ENCODE results near the gene ATP2B2. TPM values are rescaled to one million over a fixed set of nuclear protein-coding genes. Genes with fewer than 3 reads are reported as not detected.

Gene ATP2B2
- total and polyA plus RNA-seq, 10 of the 15 experiments (the other 5 are each of a cell fraction or from before 2014, with no cell fraction given) = 0.04 TPM; not detected in 9

- no peak overlapping the region for H3K9ac ChIP-seq (ENCODE audit: control insufficient read depth, insufficient read depth, low read length)
- ATAC-seq (no peak), DNase-seq (ENCODE audit: low read depth, low spot score) (no peak), FAIRE-seq (no peak)
- H3K79me2 ChIP-seq (ENCODE audit: control insufficient read depth, insufficient read depth, low read length) = no peaks in the 10 kb centered on the region
- H2AFZ ChIP-seq (ENCODE audit: control insufficient read depth, low read depth, low read length) = no peak overlapping the region
- no TSS peak for BruUV-seq (replicated peaks)
- no peak overlapping the region for H3K27ac ChIP-seq (ENCODE audit: control insufficient read depth, insufficient read depth)
- ChIA-PET SMC1A (ENCODE audit: uncharacterized antibody, unreplicated experiment) (interaction anchor here (1.4 kb wide), 1 partner anchor 12 kb away, joined by 5 read pairs; no protein-coding TSS in a partner anchor), POLR2A (no interaction called here), CTCF (interaction anchor here (2.0 kb wide), 1 partner anchor 10 kb away, joined by 6 read pairs; no protein-coding TSS in a partner anchor), RAD21 (ENCODE audit: unreplicated experiment) (no interaction called here)
- H3K9me3 ChIP-seq (replicated peaks; ENCODE audit: control insufficient read depth, insufficient read depth, low read length) = no peaks in the 10 kb centered on the region
- intact Hi-C loops (cut with micrococcal nuclease; ENCODE audit: unreplicated experiment) (no loop called here), in situ Hi-C loops (cut with MboI) (no loop called here)
- no peaks in the 10 kb centered on the region for H4K20me1 ChIP-seq (ENCODE audit: control insufficient read depth, insufficient read depth)
- H3K4me1 ChIP-seq (ENCODE audit: control insufficient read depth, insufficient read depth, low read length) = peaks cover 5% of the 10 kb centered on the region; the same call in 1 of the 2 replicates
- H3K27me3 ChIP-seq (replicated peaks in 1 of 2; ENCODE audit: control insufficient read depth in 2 of 2, insufficient read depth in 2 of 2, low read length in 1 of 2) = peaks cover 1 to 8% of the 10 kb centered on the region in 2 experiments; a peak in 2 of 4 replicates
- no peak overlapping the region for H3K4me2 ChIP-seq (ENCODE audit: control insufficient read depth, insufficient read depth)
- H3K36me3 ChIP-seq (ENCODE audit: control insufficient read depth in 2 of 2, insufficient read depth in 2 of 2, low read length in 1 of 2) = no peaks in the 10 kb centered on the region
- no peak for TF ChIP-seq BCL3 (IDR thresholded peaks at IDR 0.05; ENCODE audit: borderline replicate concordance, insufficient read depth, low read depth, low read length, poor library complexity, severe bottlenecking)
- no peak for TF ChIP-seq CBX3 (IDR thresholded peaks at IDR 0.05; ENCODE audit: borderline replicate concordance, low read depth)
- TF ChIP-seq NR2F1 (conservative IDR thresholded peaks at IDR 0.05) = no peak
- no peak for TF ChIP-seq SIX5 (IDR thresholded peaks at IDR 0.05; ENCODE audit: low read depth, low read length, severe bottlenecking)
- TF ChIP-seq STAT3 (IDR thresholded peaks at IDR 0.05; ENCODE audit: low read depth, low read length) = no peak
- no peak for TF ChIP-seq TCF3 (IDR thresholded peaks at IDR 0.05; ENCODE audit: borderline replicate concordance, insufficient read depth, low read depth, low read length)
- TF ChIP-seq HDAC6 (IDR thresholded peaks at IDR 0.05; ENCODE audit: unreplicated experiment) = no peak
- TF ChIP-seq E4F1 (IDR thresholded peaks at IDR 0.05; ENCODE audit: borderline replicate concordance, partially characterized antibody) = no peak
- no peak overlapping the region for H3K4me3 ChIP-seq
- WGBS (ENCODE audit: insufficient coverage, insufficient replicate concordance, low lambda C conversion rate, missing lambda C conversion rate) = 71% methylated on average over 11 of the region's 11 CpGs
Measured at GRCh38 chr3:10334042-10334441, 171.3 kb downstream of the ATP2B2 start.
